Measurements from ENCODE around the gene HYAL1. TPM values are rescaled to one million over a fixed set of nuclear protein-coding genes. Genes with fewer than 3 reads are reported as not detected.

Gene HYAL1
- total and polyA plus RNA-seq, 8 donors = 2.1 to 41.3 (median 2.9) TPM

DNA sequence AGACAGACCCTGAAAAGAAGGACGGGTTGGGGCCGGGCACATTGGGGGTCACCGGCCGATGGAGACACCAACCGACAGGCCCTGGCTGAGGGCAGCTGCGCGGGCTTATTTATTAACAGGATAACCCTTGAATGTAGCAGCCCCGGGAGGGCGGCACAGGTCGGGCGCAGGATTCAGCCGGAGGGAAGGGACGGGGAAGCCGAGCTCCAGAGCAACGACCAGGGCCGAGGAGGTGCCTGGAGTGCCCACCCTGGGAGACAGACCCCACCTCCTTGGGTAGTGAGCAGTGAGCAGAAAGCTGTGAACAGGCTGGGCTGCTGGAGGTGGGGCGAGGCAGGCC, 26.6 kb downstream of the HYAL1 start:
- H3K27me3 ChIP-seq = peaks cover 0 to 50% of the 10 kb centered on the region in 2 donors
- no peak overlapping the region for H3K27ac ChIP-seq
- TF ChIP-seq, protein P1, sequence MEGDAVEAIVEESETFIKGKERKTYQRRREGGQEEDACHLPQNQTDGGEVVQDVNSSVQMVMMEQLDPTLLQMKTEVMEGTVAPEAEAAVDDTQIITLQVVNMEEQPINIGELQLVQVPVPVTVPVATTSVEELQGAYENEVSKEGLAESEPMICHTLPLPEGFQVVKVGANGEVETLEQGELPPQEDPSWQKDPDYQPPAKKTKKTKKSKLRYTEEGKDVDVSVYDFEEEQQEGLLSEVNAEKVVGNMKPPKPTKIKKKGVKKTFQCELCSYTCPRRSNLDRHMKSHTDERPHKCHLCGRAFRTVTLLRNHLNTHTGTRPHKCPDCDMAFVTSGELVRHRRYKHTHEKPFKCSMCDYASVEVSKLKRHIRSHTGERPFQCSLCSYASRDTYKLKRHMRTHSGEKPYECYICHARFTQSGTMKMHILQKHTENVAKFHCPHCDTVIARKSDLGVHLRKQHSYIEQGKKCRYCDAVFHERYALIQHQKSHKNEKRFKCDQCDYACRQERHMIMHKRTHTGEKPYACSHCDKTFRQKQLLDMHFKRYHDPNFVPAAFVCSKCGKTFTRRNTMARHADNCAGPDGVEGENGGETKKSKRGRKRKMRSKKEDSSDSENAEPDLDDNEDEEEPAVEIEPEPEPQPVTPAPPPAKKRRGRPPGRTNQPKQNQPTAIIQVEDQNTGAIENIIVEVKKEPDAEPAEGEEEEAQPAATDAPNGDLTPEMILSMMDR (IDR thresholded peaks at IDR 0.05) = no peak
- H3K4me3 ChIP-seq = no peak overlapping the region
- peaks cover 0 to 10% of the 10 kb centered on the region in 2 donors for H3K36me3 ChIP-seq
- DNase-seq (peak in 1 of 4 donors; percentile 69), ATAC-seq (no peak)
- intact Hi-C loops (cut with DNase I) = no loop called here
- no peaks in the 10 kb centered on the region for H3K9me3 ChIP-seq
- peaks cover 11 to 26% of the 10 kb centered on the region in 2 donors for H3K4me1 ChIP-seq

DNA sequence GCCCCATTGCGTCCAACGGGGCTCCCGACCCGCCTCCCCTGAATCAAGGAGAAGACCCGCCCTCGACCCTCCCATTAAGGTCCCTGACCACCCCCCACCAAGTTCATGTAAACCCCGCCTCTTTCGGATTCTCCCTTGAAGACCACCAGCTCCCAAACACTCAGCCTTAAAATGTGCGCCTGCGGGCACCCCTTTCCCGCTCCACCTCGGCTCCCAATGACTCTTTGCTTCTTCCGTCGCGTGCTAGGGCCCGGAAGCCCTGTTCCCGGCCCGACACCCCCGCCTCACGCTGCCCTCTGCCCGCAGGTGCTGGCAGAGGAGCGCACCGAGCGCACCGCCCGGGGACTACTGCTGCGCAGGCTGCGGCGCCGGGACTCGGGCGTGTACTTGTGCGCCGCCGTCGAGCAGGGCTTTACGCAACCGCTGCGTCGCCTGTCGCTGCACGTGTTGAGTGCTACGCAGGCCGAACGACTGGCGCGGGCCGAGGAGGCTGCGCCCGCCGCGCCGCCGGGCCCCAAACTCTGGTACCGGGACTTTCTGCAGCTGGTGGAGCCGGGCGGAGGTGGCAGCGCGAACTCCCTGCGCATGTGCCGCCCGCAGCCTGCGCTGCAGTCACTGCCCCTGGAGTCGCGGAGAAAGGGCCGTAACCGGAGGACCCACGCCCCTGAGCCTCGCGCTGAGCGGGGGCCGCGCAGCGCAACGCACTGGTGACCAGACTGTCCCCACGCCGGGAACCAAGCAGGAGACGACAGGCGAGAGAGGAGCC, 27.2 kb downstream of the HYAL1 start:
- Histone ChIP-seq H3K36me3 (peaks cover 0 to 10% of the 10 kb centered on the region in 2 donors), H3K27me3 (peaks cover 0 to 50% of the 10 kb centered on the region in 2 donors), H3K9me3 (no peaks in the 10 kb centered on the region), H3K27ac (no peak overlapping the region), H3K4me1 (peaks cover 11 to 26% of the 10 kb centered on the region in 2 donors), H3K4me3 (no peak overlapping the region)
- intact Hi-C loops (cut with DNase I) = no loop called here
- peak in 1 of 4 donors; percentile 75 for DNase-seq
- no peak for ATAC-seq
- TF ChIP-seq, protein P1 (IDR thresholded peaks at IDR 0.05) = no peak

DNA sequence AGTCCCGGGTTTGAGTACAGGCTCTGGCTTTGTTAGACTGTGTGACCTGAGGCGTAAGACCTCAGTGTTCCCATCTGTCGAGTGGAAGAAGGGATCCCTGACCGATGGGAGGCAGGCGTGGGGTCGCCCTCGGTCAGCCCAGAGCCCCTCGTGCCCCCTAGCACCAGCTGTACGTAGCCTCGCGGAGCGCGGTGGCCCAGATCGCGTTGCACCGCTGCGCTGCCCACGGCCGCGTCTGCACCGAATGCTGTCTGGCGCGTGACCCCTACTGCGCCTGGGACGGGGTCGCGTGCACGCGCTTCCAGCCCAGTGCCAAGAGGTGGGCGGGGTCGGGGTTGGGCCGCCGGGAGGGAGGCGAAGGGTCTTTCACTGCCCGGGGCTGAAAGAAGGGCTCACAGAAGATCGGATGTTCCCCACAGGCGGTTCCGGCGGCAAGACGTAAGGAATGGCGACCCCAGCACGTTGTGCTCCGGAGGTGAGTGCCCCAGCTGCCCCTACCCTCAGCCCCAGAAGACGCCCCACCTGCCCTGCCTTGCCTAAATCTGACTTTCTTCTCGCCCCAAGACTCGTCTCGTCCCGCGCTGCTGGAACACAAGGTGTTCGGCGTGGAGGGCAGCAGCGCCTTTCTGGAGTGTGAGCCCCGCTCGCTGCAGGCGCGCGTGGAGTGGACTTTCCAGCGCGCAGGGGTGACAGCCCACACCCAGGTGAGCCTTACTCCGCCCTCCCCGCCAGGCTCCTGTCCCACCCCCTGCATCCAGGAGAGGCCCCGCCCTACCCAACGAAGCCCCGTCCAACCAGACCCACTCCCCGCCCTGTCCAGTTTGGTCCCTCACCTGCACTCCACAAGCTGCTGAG, 28.0 kb downstream of the HYAL1 start:
- TF ChIP-seq, protein P1 (IDR thresholded peaks at IDR 0.05) = no peak
- no peaks in the 10 kb centered on the region for H3K9me3 ChIP-seq
- peaks cover 11 to 26% of the 10 kb centered on the region in 2 donors for H3K4me1 ChIP-seq
- intact Hi-C loops (cut with DNase I) = no loop called here
- H3K4me3 ChIP-seq = no peak overlapping the region
- H3K27me3 ChIP-seq = peaks cover 0 to 50% of the 10 kb centered on the region in 2 donors
- DNase-seq (peak in 1 of 4 donors; percentile 78), ATAC-seq (no peak)
- no peak overlapping the region for H3K27ac ChIP-seq
- H3K36me3 ChIP-seq = peaks cover 0 to 10% of the 10 kb centered on the region in 2 donors

DNA sequence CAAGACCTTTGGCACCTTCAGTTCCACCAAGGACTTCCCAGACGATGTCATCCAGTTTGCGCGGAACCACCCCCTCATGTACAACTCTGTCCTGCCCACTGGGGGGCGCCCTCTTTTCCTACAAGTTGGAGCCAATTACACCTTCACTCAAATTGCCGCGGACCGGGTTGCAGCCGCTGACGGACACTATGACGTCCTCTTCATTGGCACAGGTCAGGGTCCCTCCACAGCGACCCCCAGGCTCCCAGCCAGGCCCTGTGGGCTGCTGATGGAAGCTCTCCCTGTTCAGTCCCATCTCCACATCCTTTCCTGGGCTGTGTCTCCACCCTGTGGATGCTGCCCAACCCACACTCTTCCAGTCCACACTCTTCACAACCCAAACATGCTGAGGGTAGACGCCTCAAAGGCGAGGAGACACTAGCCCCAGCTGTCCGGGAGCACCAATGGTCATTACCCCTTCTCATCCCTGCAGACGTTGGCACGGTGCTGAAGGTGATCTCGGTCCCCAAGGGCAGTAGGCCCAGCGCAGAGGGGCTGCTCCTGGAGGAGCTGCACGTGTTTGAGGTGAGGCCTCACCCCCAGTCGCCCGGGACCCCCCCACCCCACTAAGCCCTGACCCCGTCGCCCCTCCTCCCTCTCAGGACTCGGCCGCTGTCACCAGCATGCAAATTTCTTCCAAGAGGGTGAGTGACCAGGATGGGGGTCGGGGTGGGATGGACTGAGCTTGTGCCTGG, 28.8 kb downstream of the HYAL1 start:
- H3K36me3 ChIP-seq = peaks cover 0 to 10% of the 10 kb centered on the region in 2 donors
- peak; percentile 35 for ATAC-seq
- H3K9me3 ChIP-seq = no peaks in the 10 kb centered on the region
- intact Hi-C loops (cut with DNase I) = loop anchor here in 1 of 2 donors (5.0 kb wide), 2 partner anchors 47 to 82 kb away; partner anchors contain the start of gene GNAT1
- H3K27ac ChIP-seq = no peak overlapping the region
- H3K4me3 ChIP-seq = no peak overlapping the region
- TF ChIP-seq, protein P1 (IDR thresholded peaks at IDR 0.05) = peak; percentile 50 to 81
- peaks cover 0 to 50% of the 10 kb centered on the region in 2 donors for H3K27me3 ChIP-seq
- peaks cover 11 to 26% of the 10 kb centered on the region in 2 donors for H3K4me1 ChIP-seq
- peak in 1 of 4 donors; percentile 87 for DNase-seq

Measured in left lung (tissue), 10 donors.